NCI-H2081 treated with DMSO at 0.1 percent for 48 hours (cell line): ENCODE measurements around the gene CCDC59.
"Not testable (repeated sequence)": the region's sequence is repeated elsewhere in the genome, so short reads cannot be mapped to it uniquely, and the experiment has no call there.

Experiments
- DNase-seq: peaks from one replicate; lab custom pipeline; 2025; lab: John Stamatoyannopoulos, UW

The CCDC59 gene, protein sequence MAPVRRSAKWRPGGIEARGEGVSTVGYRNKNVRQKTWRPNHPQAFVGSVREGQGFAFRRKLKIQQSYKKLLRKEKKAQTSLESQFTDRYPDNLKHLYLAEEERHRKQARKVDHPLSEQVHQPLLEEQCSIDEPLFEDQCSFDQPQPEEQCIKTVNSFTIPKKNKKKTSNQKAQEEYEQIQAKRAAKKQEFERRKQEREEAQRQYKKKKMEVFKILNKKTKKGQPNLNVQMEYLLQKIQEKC

DNA sequence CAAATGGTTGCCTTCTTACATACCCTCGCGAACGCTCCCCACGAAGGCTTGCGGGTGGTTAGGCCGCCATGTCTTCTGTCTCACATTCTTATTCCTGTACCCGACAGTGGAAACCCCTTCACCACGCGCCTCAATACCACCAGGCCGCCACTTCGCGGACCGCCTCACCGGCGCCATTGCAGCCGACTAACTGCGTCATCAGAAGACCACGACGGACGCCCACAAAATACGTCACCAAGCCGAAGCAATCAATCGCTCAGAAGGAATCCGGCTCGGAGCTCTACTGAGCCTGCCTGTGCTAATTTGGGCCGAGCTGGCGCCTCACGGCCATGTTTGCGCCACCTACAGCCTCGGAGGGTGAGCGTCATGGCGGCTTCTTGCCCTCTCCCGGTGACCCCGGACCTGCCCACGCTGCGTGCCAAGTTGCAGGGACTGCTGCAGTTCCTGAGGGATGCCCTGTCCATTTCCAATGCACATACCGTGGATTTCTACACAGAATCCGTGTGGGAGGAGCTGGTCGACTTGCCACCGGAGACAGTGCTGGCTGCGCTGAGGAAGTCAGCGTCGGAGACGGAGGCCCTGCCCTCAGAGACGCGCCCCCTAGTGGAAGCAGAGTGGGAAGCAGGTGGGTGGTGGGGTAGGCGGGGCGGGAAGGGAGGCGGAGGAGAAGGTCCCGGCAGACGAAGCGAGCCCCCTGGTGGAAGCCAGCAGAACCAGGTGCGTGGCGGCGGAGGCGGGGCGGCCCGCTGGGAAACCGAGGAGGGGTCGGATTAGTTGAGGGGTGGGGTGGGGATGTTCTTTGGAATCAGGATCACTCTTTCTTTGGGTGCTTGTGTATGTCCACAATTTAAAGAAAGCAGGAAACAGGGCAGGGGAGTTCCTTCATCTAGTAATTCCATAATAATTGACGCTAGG is at the start of gene CCDC59, which contains the start of gene METTL25:
TSS of gene CCDC59 (minus strand) at position 188 of the 915 bp plus-strand sequence. CDS start at position 177, 11 bp downstream.
TSS of gene METTL25 (plus strand) at position 330 of the 915 bp plus-strand sequence. CDS start at position 367, 37 bp downstream.
- DNase-seq: peak; percentile 92

DNA sequence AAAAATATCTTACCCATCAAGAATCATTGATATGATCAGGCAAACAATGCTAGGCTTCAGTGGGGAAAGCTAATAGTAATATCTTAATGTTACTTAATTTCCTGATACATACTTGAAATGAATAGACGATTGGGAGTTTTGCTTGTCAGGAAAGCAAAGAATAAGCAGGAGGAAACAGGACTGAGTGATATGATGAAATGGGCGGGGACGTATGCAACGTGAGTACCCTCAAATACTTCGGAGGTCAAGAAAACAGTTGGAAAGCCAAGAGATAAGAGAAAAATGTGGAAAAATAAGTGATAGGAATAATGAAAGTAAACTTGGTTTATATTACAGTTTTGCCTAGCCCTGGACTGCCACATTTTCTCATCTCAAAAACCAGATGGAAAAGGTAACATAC is 49.3 kb upstream of the CCDC59 start:
- DNase-seq: no peak

DNA sequence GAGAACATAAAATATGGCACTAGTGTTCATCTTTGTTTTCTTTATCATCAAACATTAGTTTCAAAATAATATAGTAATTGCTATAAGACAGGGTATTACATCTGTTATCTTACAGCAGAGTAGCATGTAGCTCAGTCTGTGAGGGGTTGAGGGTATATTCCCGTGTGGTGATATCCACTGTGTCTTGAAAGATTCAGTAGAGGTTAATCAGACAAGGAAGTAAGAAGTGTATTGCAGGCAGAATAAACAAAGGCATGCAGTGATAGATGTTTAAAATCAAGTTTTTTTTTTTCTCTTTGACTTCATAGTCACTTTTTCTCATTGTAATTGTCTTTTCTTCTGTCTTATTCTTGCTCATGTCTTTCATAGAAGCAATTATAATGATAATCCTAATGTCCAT is 48.5 kb upstream of the CCDC59 start:
- no peak for DNase-seq

DNA sequence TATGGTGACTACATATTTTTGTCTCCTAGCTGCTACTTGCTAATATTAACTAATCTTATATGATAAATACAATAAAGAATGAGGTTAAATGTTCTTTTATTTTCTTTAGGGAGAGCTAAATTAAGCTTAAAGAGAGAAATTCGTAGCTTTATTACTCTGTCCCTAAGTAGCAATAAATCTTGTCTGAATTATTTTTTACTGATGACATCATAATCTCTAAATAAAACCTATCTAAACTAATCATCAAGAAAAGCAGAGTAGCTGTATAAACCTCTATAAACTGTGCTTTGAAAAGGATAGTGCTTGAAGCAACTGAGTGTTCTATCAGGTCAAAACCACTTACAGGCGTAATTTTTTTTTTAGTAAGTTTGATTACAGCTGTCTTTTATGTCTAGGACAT is 42.6 kb upstream of the CCDC59 start:
- DNase-seq: no peak

DNA sequence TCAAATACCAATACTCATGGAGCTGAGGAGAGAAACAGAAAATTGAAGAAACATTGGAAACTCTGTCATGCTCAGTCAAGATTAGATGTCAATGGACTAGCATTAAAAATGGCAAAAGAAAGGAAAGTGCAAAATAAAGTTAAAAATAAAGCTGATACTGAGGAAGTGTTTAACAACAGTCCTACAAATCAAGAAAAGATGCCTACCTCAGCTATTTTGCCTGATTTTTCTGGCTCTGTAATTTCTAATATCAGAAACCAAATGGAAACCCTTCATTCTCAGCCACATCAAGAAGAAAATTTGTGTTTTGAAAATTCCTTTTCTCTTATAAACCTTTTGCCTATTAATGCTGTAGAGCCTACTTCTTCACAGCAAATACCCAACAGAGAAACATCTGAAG is 40.7 kb upstream of the CCDC59 start:
- DNase-seq: no peak

DNA sequence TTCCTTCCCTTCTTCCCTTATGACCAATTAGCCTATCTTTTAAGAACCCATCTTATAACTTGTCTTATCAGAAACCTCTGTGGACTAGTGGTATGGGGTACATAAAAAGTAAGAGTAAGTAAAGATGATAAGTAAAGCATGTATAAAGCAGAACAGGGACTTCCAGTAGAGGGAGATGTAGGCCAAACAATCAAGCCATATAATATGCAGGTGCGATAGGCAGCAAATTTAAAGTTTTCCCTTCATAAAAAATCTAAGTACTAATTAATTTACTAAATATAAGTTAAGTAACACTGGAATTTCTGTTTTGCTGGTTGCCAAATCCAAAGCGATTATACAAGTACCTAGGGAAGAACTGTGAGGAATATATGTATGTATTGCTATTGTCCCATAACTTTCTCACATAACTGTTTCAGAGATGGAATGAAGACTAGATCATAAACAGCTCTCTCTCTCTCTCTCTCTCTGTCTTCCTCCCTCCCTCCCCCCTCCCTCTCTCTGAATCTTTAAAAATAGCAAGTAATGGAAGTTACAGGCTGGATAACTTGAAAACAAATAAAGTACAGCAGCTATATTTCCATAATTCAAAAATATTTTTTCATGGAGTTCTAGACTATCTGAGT is 25.9 kb upstream of the CCDC59 start:
- DNase-seq: no peak

DNA sequence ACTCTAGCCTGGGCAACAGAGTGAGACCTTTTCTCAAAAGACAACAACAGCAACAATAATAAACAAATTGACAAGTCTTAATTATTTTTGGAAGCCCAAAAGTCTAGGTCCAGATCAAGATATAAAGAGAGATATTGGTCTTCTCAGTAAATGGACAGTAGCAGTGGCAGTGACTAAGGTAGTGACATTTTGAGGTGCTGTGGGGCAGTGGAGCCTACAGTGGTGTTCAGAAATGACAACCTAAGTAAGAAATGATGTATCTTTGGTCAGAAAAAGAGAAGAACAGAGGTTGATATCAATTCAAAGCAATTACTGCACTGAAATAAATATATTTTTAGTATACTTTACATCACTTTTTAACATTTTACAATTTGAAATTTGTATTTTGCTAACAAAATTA is 20.8 kb upstream of the CCDC59 start:
- no peak for DNase-seq

DNA sequence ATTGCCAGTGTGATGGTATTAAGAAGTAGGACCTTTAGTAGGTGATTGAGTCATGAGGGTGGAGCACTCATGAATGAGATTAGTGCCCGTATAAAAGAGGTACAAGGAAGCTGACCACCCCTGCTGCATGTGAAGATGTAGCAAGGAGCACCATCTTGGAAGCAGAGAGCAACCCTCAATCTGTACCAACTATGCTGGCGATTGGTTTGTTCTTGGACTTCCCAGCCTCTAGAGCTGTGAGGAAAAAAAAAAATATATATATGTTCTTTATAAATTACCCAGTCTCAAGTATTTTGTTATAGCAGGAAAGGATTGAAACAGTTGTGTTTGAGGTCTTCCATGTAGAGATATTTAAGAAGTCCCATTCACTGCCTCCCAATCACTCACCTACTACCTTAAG is 17.0 kb upstream of the CCDC59 start:
- DNase-seq: no peak

DNA sequence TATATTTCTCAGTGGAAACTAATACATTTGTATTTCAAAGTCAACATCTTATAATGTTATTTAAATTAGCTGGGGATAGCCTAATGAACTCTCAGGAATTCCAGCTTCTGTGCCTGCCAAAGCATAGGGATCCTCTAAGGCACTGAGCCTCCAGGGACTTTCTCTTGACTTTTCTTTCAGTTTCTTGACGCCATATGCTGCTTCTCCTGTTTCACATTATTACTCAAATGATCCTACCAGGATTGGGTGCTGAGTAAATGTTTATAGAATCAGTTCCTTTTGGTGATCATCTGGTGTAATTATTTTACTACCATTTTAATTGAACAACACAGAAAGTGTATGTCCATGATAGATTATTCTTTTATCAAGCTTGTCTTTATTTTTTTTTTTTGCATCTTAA is 8.0 kb upstream of the CCDC59 start:
- no peak for DNase-seq

DNA sequence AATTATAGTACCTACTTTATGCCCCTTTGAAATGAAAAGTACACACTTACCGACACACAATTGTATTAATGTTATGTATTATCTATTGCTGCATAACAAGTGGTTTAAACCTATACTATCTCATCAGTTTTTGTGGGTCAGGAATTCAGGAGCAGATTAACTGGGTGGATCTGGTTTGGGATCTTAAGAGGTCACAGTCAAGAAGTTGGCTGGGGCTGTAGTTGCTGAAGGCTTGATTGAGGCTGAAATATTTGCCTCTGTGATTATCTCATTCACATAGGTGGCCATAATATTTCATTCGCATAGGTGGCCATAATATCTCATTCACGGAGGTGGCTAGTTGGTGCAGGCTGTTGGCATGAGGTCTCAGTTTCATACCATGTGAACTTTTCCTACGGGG is 5.8 kb upstream of the CCDC59 start:
- no peak for DNase-seq

DNA sequence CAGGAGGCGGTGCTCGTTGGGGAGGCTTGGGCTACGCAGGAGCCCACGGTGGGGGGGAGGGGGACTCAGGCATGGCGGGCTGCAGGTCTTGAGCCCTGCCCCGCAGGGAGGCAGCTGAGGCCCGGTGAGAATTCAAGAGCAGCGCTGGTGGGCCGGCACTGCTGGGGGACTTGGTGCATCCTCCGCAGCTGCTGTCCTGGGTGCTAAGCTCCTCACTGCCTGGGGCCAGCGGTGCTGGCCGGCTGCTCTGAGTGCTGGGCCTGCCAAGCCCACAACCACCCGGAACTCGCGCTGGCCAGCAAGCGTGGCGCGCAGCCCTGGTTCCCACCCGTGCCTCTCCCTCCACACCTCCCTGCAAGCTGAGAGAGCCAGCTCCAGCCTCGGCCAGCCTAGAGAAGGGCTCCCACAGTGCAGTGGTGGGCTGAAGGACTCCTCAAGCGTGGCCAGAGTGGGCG is 3.3 kb upstream of the CCDC59 start:
- DNase-seq: no peak

DNA sequence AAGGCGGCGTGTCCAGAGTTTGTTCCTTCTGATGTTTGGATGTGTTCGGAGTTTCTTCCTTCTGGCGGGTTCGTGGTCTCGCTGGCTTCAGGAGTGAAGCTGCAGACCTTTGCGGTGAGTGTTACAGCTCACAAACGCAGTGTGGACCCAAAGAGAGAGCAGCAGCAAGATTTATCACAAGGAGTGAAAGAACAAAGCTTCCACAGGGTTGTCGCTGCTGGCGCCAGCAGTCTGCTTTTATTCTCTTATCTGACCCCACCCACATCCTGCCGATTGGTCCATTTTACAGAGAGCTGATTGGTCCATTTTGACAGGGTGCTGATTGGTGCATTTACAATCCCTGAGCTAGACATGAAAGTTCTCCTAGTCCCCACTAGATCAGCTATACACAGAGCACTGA is 2.6 kb upstream of the CCDC59 start:
- DNase-seq: not testable (repeated sequence)

DNA sequence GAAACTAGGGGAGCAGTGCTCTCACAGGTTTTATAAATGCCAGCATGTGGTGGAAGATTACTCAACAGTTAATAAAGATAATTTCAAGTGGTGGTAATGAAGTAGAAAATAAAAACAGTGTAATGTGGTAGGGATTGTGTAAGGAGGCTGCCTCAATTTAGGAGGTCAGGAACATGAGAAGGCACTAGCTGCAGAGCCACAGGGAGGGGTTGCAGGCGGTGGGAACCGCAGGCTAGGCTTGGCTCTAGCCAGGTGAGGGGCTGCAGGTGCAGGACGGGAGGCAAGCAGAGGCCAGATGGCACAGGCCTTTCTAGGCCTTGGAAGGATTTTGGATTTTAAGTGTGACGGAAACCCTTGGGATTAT is 910 bp upstream of the CCDC59 start:
- DNase-seq: no peak

DNA sequence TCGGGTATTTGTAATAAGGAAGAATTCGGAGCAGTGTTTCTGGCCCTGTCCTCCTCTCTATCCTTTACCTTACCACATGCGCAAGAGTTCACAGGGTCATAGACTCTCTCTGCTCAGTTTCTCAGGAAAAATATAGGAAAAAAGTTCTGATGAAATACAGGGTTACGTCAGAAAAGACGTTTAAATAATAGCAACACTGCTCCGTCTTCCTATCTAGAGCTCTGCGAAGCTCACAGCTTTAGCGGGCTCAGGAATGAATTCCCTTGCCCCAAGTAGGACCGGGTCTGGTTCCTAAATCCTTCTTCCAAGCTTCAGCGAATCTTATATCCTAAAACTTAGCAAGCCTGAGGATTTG is 365 bp downstream of the CCDC59 start:
- DNase-seq: no peak

DNA sequence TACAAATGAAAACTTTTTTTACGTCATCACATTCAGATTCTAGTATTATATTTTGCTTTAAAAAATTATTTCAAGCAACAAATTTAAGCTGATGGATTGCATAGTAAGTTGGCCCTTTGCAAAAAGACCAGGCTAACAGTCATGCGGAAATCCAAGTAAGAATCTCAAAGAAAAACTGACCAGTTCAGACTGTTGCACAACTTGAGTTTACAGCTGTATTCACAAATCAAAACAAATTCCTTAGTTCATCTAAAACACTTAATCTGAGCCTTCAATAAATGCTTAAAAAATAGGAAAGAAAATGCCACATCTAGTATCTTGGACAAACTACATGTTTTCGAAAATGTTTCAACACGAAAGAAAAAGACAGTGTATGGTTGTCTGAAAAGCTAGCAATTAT is 847 bp downstream of the CCDC59 start:
- DNase-seq: no peak

DNA sequence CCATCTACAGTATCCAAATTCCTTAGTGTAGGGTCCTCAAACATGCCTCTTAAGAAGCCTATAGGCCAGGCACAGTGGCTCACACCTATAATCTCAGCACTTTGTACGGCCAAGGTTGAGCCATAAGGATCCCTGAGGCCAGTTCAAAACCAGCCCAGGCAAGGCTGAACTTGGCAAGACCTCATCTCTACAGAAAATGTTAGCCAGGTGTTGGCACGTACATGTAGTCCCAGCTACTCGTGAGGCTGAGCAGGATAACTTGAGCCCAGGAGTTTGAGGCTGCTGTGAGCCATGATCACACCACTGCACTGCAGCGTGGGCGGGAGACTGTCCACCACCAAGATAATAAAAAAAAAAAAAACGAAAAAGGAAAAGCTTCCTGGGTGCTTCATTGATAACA is 6.8 kb downstream of the CCDC59 start:
- DNase-seq: no peak

DNA sequence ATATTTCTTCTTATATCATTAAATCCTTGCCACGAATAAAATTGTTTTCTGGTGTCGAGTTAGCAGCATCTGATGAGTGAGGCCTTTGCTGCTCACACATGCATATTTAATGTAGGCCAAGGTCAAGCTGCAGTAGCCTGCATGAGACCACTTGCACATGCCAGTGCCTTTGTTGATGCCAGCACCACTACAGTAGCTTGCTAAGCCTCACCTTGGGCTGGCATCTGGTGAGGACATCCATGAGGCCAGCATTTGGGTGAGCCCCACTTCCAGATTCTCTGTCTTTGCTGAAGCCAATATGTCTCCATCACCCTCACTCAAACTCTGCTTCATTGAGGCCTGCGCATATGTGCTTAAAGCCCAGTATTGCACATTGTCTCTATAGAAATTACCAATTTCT is 8.0 kb downstream of the CCDC59 start:
- no peak for DNase-seq

DNA sequence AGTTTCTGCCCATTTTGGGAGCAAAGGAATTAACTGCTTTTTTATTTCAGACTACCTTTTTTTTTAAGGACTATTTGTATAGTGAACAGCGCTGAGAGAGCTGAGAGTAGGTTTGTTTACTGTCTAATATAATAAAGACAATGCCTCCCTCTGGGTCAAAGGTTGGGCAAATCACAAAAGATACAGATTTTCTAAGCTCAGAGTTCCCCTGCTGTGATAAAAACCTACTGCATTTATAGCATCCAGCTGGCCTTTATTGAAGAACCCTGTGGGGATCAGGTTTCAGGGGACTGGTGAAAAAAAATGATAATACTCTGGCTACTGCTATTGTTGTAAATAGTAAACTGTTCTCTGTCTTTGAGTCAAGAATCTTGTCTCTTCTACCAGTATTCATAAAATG is 28.7 kb downstream of the CCDC59 start:
- DNase-seq: peak; percentile 95

DNA sequence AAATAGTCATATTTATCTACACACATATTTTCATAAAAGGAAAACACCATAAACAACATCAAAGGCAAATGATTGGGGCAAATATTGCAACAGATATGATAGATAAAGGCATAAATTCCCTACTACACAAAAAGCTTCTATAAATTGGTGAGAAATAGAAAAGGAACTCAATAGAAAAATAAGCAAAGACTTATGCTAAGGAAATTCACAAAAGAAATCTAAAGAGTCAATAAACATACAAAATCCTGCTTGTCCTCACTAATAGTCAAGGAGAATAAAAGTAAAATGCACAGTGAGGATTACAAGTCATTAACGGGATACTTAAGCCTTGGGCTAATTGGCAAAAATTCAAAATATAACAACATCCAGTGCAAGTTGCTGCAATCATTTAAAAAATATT is 30.3 kb downstream of the CCDC59 start:
- no peak for DNase-seq

DNA sequence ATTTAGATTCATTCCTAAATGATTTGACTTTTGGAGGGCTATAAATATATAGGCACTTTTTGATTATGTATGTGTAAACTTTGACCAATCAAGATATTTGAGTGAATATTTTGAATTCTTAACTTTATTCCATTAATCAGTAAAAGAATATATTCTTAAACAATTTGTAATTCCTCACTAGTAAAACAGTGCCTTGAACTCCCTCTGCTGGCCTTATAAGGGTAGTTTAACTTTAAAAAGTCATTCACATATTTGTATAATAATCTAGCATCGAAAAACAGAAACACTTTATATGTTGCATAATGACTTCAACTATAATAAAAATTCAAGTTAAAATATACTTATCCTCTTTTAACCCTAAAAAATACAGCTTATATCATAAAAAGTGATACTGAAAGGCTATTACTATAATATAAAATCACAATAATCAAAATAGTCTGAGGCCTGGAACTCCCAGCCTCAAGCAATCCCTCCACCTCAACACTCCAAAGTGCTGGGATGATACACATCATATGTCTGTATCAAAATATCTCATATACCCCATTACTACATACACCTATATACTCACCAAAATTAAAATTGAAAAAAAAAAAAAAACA is 31.2 kb downstream of the CCDC59 start:
- peak; percentile 58 for DNase-seq

DNA sequence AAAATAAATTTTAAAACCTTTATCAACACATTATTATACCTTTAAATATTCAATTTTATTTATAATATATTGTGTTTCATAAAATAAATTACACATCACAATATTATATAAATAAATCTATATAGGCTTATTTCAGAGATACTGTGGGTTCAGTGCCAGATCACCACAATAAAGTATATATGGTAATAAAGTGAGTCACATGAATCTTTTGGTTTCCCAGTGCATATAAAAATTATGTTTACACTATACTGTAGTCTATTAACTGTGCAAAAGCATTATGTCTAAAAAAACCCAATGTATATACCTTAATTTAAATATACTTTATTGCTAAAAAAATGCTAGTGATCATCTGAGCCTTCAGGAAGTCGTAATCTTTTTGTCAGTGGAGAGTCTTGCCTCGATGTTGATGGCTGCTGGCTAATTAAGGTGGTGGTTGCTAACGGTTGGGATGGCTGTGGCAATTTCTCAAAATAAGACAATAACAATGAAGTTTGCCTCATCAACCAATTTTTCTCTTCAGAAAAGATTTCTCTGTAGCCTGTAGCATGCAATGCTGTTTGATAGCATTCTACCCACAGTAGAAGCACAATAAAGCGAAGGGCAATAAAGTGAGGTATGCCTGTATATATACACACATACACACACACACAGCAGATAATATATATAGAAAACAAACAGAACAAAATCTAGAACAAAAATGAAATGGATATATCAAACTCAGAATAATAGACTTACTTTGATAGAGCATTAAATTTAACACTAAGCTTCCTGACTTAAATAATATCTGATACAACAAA is 32.4 kb downstream of the CCDC59 start:
- DNase-seq: no peak

DNA sequence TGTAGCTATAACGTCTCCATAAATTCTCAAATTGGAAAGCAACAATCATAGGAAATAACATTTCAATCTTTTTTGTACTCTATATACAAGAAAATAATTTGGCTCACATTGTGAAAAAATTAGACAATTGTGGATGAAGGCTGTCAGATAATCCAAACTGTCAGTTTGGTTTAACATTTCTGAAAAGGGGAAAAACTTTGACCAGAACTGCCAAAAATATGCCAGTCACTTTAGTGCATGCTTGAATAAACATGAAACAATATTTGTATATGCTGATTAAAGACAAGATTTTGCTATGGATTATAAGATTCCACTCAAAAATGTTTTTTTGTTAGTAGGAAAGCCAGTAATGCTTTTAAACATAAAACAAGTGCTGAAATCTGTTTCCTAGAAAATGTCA is 38.9 kb downstream of the CCDC59 start:
- no peak for DNase-seq
